RWPE1 (cell line): ENCODE results near the gene DHX57.

Experiments used
- CTCF ChIA-PET: fragments of 350-600 bp; sonication (Branson Sonifier 250); formaldehyde crosslinking; extraction: SDS; loops from one replicate; lab custom pipeline; 2021; lab: Yijun Ruan, JAX
- POLR2A ChIA-PET: fragments of 400-600 bp; formaldehyde crosslinking; extraction: SDS; loops from one replicate; lab custom pipeline; 2020; ENCODE audit warnings: antibody characterized with exemption; ENCODE audit not compliant: low non-redundant PET; lab: Yijun Ruan, JAX
- DNase-seq: peaks from one replicate; pipeline ENCODE4 v3.0.0; 2012; ENCODE audit warnings: low spot score
- H3K27ac ChIP-seq: fragments of 450-650 bp; 2 replicates; pipeline ENCODE4 v1.5.1; 2017
- TF ChIP-seq, protein P1 (sequence below): fragments of 450-650 bp; conservative IDR thresholded peaks from 2 replicates; pipeline ENCODE4 v1.5.1; 2017; ENCODE audit warnings: low read depth, mild to moderate bottlenecking

DHX57 gene

GRCh38 chr2:38750011-38750890 is 125.5 kb downstream of the DHX57 start:
- ChIA-PET POLR2A (interaction anchor here (0.8 to 1.1 kb wide), 4 partner anchors 7 to 148 kb away, joined by 3 to 5 read pairs (median 3); partner anchors contain the start of gene HNRNPLL), CTCF (interaction anchor here (0.6 to 0.7 kb wide), 2 partner anchors 48 to 241 kb away, joined by 3 to 8 read pairs; no protein-coding TSS in a partner anchor)
- peak overlapping the region; percentile 95 for H3K27ac ChIP-seq

GRCh38 chr2:38748943-38749804 is 126.6 kb downstream of the DHX57 start:
- TF ChIP-seq, protein P1, sequence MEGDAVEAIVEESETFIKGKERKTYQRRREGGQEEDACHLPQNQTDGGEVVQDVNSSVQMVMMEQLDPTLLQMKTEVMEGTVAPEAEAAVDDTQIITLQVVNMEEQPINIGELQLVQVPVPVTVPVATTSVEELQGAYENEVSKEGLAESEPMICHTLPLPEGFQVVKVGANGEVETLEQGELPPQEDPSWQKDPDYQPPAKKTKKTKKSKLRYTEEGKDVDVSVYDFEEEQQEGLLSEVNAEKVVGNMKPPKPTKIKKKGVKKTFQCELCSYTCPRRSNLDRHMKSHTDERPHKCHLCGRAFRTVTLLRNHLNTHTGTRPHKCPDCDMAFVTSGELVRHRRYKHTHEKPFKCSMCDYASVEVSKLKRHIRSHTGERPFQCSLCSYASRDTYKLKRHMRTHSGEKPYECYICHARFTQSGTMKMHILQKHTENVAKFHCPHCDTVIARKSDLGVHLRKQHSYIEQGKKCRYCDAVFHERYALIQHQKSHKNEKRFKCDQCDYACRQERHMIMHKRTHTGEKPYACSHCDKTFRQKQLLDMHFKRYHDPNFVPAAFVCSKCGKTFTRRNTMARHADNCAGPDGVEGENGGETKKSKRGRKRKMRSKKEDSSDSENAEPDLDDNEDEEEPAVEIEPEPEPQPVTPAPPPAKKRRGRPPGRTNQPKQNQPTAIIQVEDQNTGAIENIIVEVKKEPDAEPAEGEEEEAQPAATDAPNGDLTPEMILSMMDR: no peak
- CTCF ChIA-PET: interaction anchor here (0.6 kb wide), 1 partner anchor 148 kb away, joined by 3 read pairs; no protein-coding TSS in a partner anchor

More at GRCh38 chr2:38750011-38750890, 125.5 kb downstream of the DHX57 start:
- DNase-seq: peak; percentile 58
- TF ChIP-seq, protein P1: no peak

GRCh38 chr2:38748391-38748790 is 127.3 kb downstream of the DHX57 start:
- DNase-seq: no peak
- ChIA-PET POLR2A (no interaction called here), CTCF (interaction anchor here (0.6 to 0.7 kb wide), 2 partner anchors 23 to 147 kb away, joined by 3 to 4 read pairs; no protein-coding TSS in a partner anchor)
- 0 out of 2 replicates have a peak overlapping the region, but pooled peaks have one; percentile 30 for H3K27ac ChIP-seq
- TF ChIP-seq, protein P1: no peak

More at GRCh38 chr2:38748943-38749804, 126.6 kb downstream of the DHX57 start:
- POLR2A ChIA-PET: no interaction called here
- H3K27ac ChIP-seq: no peak overlapping the region
- no peak for DNase-seq

GRCh38 chr2:38747819-38748218 is 127.9 kb downstream of the DHX57 start:
- TF ChIP-seq, protein P1: no peak
- no peak for DNase-seq
- H3K27ac ChIP-seq: 0 out of 2 replicates have a peak overlapping the region, but pooled peaks have one; percentile 30
- ChIA-PET POLR2A (no interaction called here), CTCF (interaction anchor here (0.6 to 0.7 kb wide), 2 partner anchors 22 to 144 kb away, joined by 4 to 7 read pairs; no protein-coding TSS in a partner anchor)
